Body of pancreas (tissue), 4 donors: ENCODE data around the gene MAL. TPM values are rescaled to one million over a fixed set of nuclear protein-coding genes. Genes with fewer than 3 reads are reported as not detected.

Source experiments
- ATAC-seq: fragments of 150-250 bp; one replicate; pipeline ENCODE4 v1.9.1; 2016
- DNase-seq, 4 donors: peaks; one replicate each; pipeline ENCODE4 v3.0.0-alpha.2; 2019
- H3K27ac ChIP-seq, 4 donors: fragments of 200-600 bp; sonication (generic); 1 replicate in 3 of 4; 2 replicates in 1 of 4; pipeline versions ENCODE4 v1.5.1 to v1.6.1; 2016 to 2019; ENCODE audit warnings: mild to moderate bottlenecking in 1 of 4, mixed read lengths in 1 of 4, moderate library complexity in 1 of 4
- H3K27me3 ChIP-seq, 2 donors: fragments of 200-600 bp; sonication (generic); one replicate each; pipeline ENCODE4 v1.6.0; 2016; ENCODE audit warnings: mild to moderate bottlenecking in 1 of 2
- H3K36me3 ChIP-seq, 2 donors: fragments of 200-600 bp; sonication (generic); replicated peaks in 1 of 2; 2 replicates each; pipeline ENCODE4 v1.5.1; 2016; ENCODE audit warnings: low read depth in 2 of 2; ENCODE audit not compliant: insufficient read depth in 1 of 2
- H3K4me1 ChIP-seq: fragments of 200-600 bp; sonication (generic); one replicate; pipeline ENCODE4 v1.6.0; 2016
- H3K4me3 ChIP-seq, 2 donors: fragments of 200-600 bp; sonication (generic); 1 replicate in 1 of 2; 2 replicates in 1 of 2; pipeline ENCODE4 v1.5.1; 2016 to 2019
- H3K9me3 ChIP-seq, 3 donors: fragments of 200-600 bp; sonication (generic); 1 replicate in 2 of 3; 2 replicates in 1 of 3; pipeline ENCODE4 v1.5.1; 2016
- POLR2A ChIP-seq, 3 donors: fragments of 450-650 bp; IDR thresholded peaks; one replicate each; pipeline ENCODE4 v1.6.1; 2016; ENCODE audit warnings: antibody characterized with exemption in 3 of 3, mild to moderate bottlenecking in 2 of 3
- WGBS, 2 donors: methylation state at CpG; one replicate each; pipeline ENCODE4 v1.1.5; 2017; 5-methylcytosine and 5-hydroxymethylcytosine counted together
- intact Hi-C: fragments of 100-400 bp; cut with DNase I; formaldehyde crosslinking; loops from one replicate; pipeline ENCODE4 v1.15.1; 2023
- total RNA-seq, 2 donors: library from RNA; depleted of rRNA; stranded (reverse); fragments of >200 nt; gene quantifications; one replicate each; pipeline ENCODE4 v1.1.0, GENCODE V29; 2016
- TF ChIP-seq, protein P1 (sequence below), 7 experiments: fragments of 450-650 bp in 4 of 7; fragments of 200-600 bp in 3 of 7; sonication (generic) in 3 of 7; IDR thresholded peaks; one replicate each; pipeline ENCODE4 v1.5.1; 2016 to 2019; ENCODE audit warnings: antibody characterized with exemption in 7 of 7

MAL gene
- total RNA-seq, 2 donors from 2014 or later = not detected

DNA sequence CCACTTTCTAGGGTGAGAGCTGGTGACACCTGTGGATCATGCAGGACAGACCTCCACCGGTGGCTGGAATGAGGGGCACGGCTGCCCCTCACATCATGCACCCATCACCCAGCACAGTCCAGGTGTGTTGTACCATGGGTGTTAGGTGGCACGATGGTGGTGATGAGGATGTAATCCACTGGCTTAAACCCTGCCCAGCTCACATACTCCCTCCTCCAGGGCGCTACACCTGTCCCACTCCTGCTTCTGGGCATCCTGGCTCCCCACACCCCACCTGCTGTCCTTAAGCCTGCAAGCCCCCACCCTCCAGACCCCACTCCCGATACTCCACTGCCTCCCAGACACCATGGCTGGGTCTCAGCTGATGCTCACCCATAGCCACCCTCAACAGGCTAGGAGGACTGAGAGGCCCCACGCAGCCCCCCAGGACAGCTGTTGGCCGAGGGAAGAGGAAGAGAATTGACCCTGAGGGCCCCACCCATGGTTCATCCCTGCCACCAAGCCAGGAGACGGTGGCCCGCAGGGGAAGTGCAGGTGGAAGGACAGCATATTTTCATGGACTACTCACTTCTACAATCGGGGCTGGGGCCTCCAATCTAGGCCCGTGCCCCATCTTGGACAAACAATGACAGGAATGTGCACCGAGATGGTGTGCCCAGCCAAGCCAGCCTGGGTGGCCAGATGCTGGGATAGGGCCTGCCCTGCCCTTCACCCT, 34.3 kb downstream of the MAL start:
- peak overlapping the region in 3 of 4 donors; percentile 56 to 78 (median 65) for H3K27ac ChIP-seq
- H3K9me3 ChIP-seq = no peaks in the 10 kb centered on the region
- ATAC-seq (no peak), DNase-seq (no peak)
- no peaks in the 10 kb centered on the region for H3K36me3 ChIP-seq
- TF ChIP-seq, protein P1, sequence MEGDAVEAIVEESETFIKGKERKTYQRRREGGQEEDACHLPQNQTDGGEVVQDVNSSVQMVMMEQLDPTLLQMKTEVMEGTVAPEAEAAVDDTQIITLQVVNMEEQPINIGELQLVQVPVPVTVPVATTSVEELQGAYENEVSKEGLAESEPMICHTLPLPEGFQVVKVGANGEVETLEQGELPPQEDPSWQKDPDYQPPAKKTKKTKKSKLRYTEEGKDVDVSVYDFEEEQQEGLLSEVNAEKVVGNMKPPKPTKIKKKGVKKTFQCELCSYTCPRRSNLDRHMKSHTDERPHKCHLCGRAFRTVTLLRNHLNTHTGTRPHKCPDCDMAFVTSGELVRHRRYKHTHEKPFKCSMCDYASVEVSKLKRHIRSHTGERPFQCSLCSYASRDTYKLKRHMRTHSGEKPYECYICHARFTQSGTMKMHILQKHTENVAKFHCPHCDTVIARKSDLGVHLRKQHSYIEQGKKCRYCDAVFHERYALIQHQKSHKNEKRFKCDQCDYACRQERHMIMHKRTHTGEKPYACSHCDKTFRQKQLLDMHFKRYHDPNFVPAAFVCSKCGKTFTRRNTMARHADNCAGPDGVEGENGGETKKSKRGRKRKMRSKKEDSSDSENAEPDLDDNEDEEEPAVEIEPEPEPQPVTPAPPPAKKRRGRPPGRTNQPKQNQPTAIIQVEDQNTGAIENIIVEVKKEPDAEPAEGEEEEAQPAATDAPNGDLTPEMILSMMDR (IDR thresholded peaks at IDR 0.05) = no peak
- TF ChIP-seq POLR2A (IDR thresholded peaks at IDR 0.05) = no peak
- intact Hi-C loops = no loop called here
- no peaks in the 10 kb centered on the region for H3K27me3 ChIP-seq
- no peak overlapping the region for H3K4me3 ChIP-seq
- H3K4me1 ChIP-seq = peaks cover 21% of the 10 kb centered on the region
- 50 to 76% methylated on average over 9 to 12 of the region's 12 CpGs for WGBS, 2 donors

DNA sequence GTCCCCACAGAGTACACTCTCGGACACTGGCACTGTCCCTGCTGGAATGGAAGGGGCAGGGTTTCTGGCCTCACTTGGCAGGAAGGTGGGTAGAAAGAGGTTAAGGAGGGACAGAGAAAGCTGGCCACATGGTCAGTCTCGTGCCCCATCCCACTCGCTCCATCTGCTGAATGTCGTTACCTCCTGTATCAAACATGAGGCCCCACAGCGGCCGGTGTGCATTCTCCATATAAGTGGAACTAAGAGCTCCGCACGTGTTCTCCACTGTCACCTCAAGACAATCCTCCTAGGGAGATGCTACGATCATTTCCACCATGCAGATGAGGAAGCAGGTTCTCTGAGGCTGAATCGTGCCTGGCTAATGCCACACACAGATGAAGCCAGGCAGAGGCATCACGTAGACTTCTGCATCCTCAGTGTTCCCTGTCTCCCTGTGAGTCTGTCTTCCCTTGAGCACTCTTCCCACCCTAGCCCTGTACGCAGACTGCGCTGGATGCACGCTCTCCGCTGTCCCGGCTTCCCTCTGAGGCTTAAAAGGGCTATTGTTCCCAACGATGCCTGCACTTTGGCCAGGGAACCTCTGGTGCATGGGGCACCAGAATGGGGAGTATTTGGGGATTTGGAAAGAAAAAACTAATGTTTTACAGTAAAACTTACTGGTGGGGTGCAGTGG, 35.1 kb downstream of the MAL start:
- H3K27me3 ChIP-seq = no peaks in the 10 kb centered on the region
- peaks cover 21% of the 10 kb centered on the region for H3K4me1 ChIP-seq
- H3K9me3 ChIP-seq = no peaks in the 10 kb centered on the region
- no peak overlapping the region for H3K4me3 ChIP-seq
- intact Hi-C loops = no loop called here
- TF ChIP-seq, protein P1 (IDR thresholded peaks at IDR 0.05) = no peak
- no peak for TF ChIP-seq POLR2A (IDR thresholded peaks at IDR 0.05)
- ATAC-seq = no peak
- 73 to 75% methylated on average over 16 to 17 of the region's 17 CpGs for WGBS, 2 donors
- H3K27ac ChIP-seq = no peak overlapping the region
- no peaks in the 10 kb centered on the region for H3K36me3 ChIP-seq
- no peak for DNase-seq

DNA sequence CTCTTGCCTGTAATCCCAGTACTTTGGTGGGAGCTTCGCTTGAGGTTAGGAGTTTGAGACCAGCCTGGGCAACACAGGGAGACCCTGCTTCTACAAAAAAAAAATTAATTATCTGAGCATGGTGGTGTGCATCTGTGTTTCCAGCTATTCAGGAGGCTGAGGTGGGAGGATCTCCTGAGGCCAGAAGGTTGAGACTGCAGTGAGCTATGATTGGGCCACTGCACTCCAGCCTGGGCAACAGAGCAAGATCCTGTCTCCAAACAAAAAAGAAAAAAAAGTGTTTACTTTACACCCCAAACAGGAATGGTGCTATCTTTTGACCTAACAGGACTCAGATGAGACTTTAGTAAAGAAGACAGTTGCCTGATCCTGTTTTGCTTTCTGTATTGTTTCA, 35.6 kb downstream of the MAL start:
- ATAC-seq = no peak
- WGBS, 2 donors = 53 to 85% methylated on average over 1 of the region's 1 CpG
- TF ChIP-seq POLR2A (IDR thresholded peaks at IDR 0.05) = no peak
- TF ChIP-seq, protein P1 (IDR thresholded peaks at IDR 0.05) = no peak
- Histone ChIP-seq H3K9me3 (no peaks in the 10 kb centered on the region), H3K4me3 (no peak overlapping the region), H3K27me3 (no peaks in the 10 kb centered on the region), H3K27ac (no peak overlapping the region), H3K4me1 (peaks cover 21% of the 10 kb centered on the region), H3K36me3 (no peaks in the 10 kb centered on the region)
- intact Hi-C loops = no loop called here
- DNase-seq = no peak

DNA sequence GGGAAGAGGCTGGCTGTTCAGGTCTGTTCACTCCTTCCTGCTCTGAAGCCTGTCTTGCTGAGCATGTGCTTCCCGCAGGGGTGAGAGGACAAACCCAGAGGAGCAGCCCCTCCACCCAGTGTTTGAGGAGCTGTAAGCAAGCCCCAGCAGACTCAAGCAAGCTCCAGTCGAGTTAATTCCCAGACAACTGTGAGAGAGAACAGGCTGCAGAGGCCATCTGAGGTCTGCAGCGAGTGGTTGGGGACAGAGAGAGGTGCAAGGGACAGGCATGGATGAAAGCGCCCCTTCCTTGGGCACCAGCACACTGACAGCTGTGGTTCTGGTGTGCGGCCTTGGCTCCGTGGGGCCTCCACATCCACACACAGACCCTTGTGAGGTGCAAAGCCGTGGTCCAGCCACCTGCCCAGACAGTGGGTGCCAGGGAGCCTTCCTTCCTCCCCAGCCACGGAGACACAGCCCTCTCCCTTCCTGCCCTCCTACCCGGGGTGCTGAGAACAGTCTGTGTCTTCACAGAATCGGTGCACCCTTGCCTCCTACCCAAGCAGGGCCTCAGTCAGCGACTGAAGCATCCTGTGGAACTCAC, 36.2 kb downstream of the MAL start:
- intact Hi-C loops = no loop called here
- no peak overlapping the region for H3K4me3 ChIP-seq
- ATAC-seq = no peak
- 63 to 65% methylated on average over 11 of the region's 11 CpGs for WGBS, 2 donors
- no peaks in the 10 kb centered on the region for H3K36me3 ChIP-seq
- peaks cover 21% of the 10 kb centered on the region for H3K4me1 ChIP-seq
- no peak overlapping the region for H3K27ac ChIP-seq
- H3K27me3 ChIP-seq = no peaks in the 10 kb centered on the region
- DNase-seq = no peak
- TF ChIP-seq POLR2A (IDR thresholded peaks at IDR 0.05) = no peak
- TF ChIP-seq, protein P1 (IDR thresholded peaks at IDR 0.05) = no peak
- no peaks in the 10 kb centered on the region for H3K9me3 ChIP-seq
